Chondrocyte (in vitro differentiated cells): ENCODE data around the gene NUDT10. TPM values are rescaled to one million over a fixed set of nuclear protein-coding genes. Genes with fewer than 3 reads are reported as not detected.
"Not testable (repeated sequence)": the region's sequence is repeated elsewhere in the genome, so short reads cannot be mapped to it uniquely, and the experiment has no call there.

Source experiments
- DNase-seq: peaks from one replicate; pipeline ENCODE4 v3.0.0; 2021; ENCODE audit warnings: mixed read lengths, low spot score
- H3K27ac Mint-ChIP-seq: one replicate; pipeline ENCODE4 v1.8.0; 2021; ENCODE audit warnings: mild to moderate bottlenecking, moderate library complexity, mixed read lengths; ENCODE audit not compliant: unreplicated experiment
- H3K27me3 Mint-ChIP-seq: 2 replicates; pipeline ENCODE4 v1.8.0; 2021; ENCODE audit warnings: low read depth, mixed read lengths
- H3K36me3 Mint-ChIP-seq: 2 replicates; pipeline ENCODE4 v1.8.0; 2021; ENCODE audit warnings: low read depth, mixed read lengths
- H3K4me1 Mint-ChIP-seq: 2 replicates; pipeline ENCODE4 v1.8.0; 2021; ENCODE audit warnings: low read depth, mild to moderate bottlenecking, mixed read lengths
- H3K4me3 Mint-ChIP-seq: one replicate; pipeline ENCODE4 v1.8.0; 2021; ENCODE audit warnings: mild to moderate bottlenecking, moderate library complexity, mixed read lengths; ENCODE audit not compliant: unreplicated experiment
- H3K9me3 Mint-ChIP-seq: 2 replicates; pipeline ENCODE4 v1.8.0; 2021; ENCODE audit warnings: low read depth, mixed read lengths
- long read RNA-seq: library from polyadenylated mRNA; stranded (forward); transcript quantifications from one replicate; pipeline ENCODE4 v2.0.0, GENCODE V29; 2021
- total RNA-seq: library from RNA; stranded (reverse); gene quantifications from 3 replicates; pipeline ENCODE4 v1.2.1, GENCODE V29; 2021
- TF ChIP-seq, protein P1 (sequence below): fragments of 200-600 bp; sonication (generic); IDR thresholded peaks from 2 replicates; pipeline ENCODE4 v1.5.0; 2021; ENCODE audit warnings: antibody characterized with exemption, mild to moderate bottlenecking, moderate library complexity

The NUDT10 gene
- total RNA-seq = 0.94 to 1.8 TPM (median 1.7 TPM) in 3 replicates
- long read RNA-seq, partial matches to known transcripts = 0 of 1 reads
- long read RNA-seq, other reads (novel, unspliced or antisense) = 0 of 1 reads

- Mint-ChIP-seq H3K9me3 (no peaks in the 10 kb centered on the region), H3K36me3 (no peaks in the 10 kb centered on the region), H3K4me3 (peak within 1 kb of the TSS; percentile 84), H3K4me1 (peaks cover 5% of the 10 kb centered on the region), H3K27me3 (peaks cover 2% of the 10 kb centered on the region), H3K27ac (peak within 1 kb of the TSS; percentile 37)
- DNase-seq = peak; percentile 87
- TF ChIP-seq, protein P1, sequence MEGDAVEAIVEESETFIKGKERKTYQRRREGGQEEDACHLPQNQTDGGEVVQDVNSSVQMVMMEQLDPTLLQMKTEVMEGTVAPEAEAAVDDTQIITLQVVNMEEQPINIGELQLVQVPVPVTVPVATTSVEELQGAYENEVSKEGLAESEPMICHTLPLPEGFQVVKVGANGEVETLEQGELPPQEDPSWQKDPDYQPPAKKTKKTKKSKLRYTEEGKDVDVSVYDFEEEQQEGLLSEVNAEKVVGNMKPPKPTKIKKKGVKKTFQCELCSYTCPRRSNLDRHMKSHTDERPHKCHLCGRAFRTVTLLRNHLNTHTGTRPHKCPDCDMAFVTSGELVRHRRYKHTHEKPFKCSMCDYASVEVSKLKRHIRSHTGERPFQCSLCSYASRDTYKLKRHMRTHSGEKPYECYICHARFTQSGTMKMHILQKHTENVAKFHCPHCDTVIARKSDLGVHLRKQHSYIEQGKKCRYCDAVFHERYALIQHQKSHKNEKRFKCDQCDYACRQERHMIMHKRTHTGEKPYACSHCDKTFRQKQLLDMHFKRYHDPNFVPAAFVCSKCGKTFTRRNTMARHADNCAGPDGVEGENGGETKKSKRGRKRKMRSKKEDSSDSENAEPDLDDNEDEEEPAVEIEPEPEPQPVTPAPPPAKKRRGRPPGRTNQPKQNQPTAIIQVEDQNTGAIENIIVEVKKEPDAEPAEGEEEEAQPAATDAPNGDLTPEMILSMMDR = no peak
These were observed at the start of gene NUDT10 for GRCh38 chrX:51332188-51332942. TSS of gene NUDT10 (plus strand) at chrX:51332822. CDS start at chrX:51332966, 144 bp downstream.

GRCh38 chrX:51292421-51292820 lies 40.2 kb upstream of the NUDT10 start:
- Mint-ChIP-seq H3K36me3 (no peaks in the 10 kb centered on the region), H3K4me1 (no peaks in the 10 kb centered on the region), H3K9me3 (peaks cover 5% of the 10 kb centered on the region), H3K27ac (no peak overlapping the region), H3K27me3 (no peaks in the 10 kb centered on the region), H3K4me3 (no peak overlapping the region)
- no peak for DNase-seq
- TF ChIP-seq, protein P1 = no peak

- no peak overlapping the region for H3K27ac Mint-ChIP-seq
- H3K9me3 Mint-ChIP-seq = peaks cover 12% of the 10 kb centered on the region
- DNase-seq = no peak
- H3K4me1 Mint-ChIP-seq = no peaks in the 10 kb centered on the region
- TF ChIP-seq, protein P1 = no peak
- H3K36me3 Mint-ChIP-seq = no peaks in the 10 kb centered on the region
- no peaks in the 10 kb centered on the region for H3K27me3 Mint-ChIP-seq
- H3K4me3 Mint-ChIP-seq = no peak overlapping the region
These were observed 36.5 kb upstream of the NUDT10 start for GRCh38 chrX:51296138-51296537.

DNA sequence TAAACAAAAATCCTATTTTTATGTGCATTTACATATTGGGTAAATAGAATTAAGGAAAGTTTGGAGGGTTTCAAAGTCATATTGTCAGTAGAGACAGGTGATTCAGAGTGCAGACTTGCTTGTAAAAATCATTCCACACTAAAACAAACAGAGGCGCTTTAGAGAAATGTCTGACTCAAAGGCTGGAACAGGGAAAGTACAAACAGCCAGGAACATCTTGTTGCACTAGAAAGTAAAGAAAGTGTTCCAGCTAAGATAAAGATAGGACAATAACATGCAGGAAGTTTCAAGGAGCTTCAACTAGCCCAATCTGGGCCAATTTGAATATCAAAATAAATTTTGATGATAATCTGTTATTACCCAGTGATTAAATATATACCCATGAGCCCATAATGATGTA lies 16.4 kb upstream of the NUDT10 start:
- Mint-ChIP-seq H3K4me3 (no peak overlapping the region), H3K36me3 (no peaks in the 10 kb centered on the region), H3K27ac (no peak overlapping the region), H3K9me3 (peaks cover 14% of the 10 kb centered on the region), H3K4me1 (no peaks in the 10 kb centered on the region), H3K27me3 (no peaks in the 10 kb centered on the region)
- TF ChIP-seq, protein P1 = no peak
- DNase-seq = no peak

GRCh38 chrX:51332943-51333785 lies 542 bp downstream of the NUDT10 start:
- Mint-ChIP-seq H3K27ac (peak overlapping the region; percentile 37), H3K4me3 (peak overlapping the region; percentile 84)
- H3K27me3 Mint-ChIP-seq, H3K9me3 Mint-ChIP-seq, DNase-seq, H3K36me3 Mint-ChIP-seq, H3K4me1 Mint-ChIP-seq: not testable (repeated sequence)
